NCI-H2107 treated with DMSO at 0.1 percent for 48 hours (cell line): Measurements from ENCODE around the gene NKIRAS1.
"Not testable (repeated sequence)": the region's sequence is repeated elsewhere in the genome, so short reads cannot be mapped to it uniquely, and the experiment has no call there.

ENCODE experiments used
- DNase-seq: peaks from one replicate; lab custom pipeline; 2025; ENCODE audit not compliant: unreplicated experiment; lab: John Stamatoyannopoulos, UW

NKIRAS1 gene

DNA sequence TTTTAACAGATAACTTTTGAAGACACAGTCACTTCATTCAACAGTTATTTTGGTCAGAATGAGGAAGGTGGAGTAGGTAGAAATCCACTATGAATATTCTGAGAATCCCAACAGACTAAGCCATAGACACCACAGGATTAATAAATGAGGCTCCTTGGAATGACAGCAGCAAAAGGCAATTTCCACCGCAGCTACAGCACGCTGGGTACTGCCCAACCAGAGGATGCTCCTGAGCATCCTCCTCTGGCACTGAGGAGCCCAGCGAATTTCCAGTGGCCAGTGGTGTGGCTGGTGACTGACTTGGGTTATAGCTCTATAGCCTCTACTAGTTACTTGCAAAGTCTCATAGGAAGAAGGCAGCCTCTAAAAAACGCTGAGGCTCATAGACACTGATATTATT lies 24.6 kb upstream of the NKIRAS1 start:
- no peak for DNase-seq

DNA sequence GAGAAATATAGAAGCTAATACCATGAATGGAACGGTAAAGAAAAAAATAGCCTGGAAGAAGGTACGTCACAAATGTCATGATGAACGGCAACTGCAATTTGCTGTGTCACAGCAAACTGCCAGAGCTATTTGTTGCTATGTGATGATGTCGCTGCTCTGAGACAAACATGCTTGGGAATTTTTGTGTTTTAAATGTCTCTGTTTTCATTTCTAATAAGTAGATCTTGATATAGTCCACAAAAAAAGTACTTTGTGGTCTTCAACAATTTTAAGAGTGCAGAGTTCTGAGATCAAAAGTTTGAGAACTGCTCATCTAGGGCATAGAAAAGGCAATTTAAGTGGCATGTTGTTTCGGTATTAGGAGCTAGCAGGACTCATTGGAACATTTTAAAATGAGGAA lies 24.0 kb upstream of the NKIRAS1 start:
- no peak for DNase-seq

DNA sequence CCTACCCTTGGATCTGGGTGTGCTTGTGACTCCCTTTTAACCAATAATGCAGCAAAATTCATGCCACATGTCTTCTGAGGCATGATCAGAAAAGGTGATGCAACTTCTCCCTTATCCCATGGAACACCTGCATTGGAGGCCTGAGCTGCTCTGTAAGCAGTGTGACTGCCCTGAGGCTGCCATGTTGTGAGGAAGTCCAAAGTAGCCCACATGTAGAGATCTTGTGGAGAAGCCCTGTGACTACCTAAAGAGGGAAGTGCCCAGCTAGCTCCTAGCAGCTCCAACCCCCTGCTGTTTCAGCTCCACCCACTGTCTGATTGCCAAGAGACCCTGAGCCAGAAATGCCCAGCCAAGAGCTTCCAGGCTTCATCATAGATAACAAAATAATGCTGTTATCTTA lies 21.9 kb upstream of the NKIRAS1 start:
- DNase-seq = no peak

DNA sequence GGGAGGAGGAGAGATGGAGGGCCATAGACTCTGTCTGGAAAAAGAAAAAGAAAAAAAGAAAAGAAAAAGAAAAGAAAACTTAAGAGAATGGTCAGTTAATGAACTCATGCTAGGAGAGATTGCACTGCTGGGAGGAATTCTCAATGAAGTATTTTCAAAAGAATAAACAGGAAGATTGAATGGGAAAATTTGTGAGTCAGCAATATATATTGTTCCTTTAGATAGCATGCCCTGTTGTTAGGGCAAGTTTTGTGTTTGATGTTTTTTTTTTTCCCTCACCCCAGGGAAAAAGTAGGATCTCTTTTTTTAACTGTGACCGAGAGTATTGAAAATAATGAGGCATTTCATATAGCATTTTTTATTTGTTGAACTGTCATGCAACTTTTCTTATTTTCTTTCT lies 20.5 kb upstream of the NKIRAS1 start:
- DNase-seq = no peak

DNA sequence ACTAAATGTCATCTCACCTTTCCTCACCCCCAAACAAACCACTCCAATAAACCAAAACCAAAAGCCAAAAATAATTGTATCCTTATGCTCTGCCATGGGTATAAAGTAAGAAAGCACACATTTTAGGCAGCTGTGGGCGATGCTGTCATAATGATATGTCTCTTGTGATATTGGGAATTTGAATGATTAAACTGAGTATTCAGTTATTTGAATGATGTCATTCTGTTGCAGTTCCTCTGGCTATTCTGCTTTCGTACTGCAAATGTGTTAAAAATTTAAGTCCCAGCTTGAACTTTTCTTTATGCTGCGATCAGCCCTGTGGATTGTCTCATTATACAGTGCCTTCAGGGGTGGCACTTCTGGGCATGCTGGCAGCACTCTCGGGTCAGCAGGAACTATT lies 17.5 kb upstream of the NKIRAS1 start:
- DNase-seq = no peak

DNA sequence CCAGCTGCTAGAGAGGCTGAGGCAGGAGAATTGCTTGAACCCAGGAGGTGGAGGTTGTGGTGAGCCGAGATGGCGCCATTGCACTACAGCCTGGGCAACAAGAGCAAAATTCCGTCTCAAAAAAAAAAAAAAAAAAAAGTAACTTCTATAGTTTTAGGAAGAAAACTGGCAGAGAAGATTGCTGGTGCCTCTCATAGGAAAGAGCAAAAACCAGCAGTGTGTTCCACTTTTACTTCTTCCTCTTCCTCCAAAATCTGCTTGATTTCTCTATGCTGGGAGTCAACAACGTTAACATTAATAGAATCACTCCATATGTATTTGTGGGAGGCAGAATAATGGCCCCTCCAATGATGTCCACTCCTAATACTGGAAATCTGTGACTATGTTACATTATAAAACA lies 15.8 kb upstream of the NKIRAS1 start:
- no peak for DNase-seq

DNA sequence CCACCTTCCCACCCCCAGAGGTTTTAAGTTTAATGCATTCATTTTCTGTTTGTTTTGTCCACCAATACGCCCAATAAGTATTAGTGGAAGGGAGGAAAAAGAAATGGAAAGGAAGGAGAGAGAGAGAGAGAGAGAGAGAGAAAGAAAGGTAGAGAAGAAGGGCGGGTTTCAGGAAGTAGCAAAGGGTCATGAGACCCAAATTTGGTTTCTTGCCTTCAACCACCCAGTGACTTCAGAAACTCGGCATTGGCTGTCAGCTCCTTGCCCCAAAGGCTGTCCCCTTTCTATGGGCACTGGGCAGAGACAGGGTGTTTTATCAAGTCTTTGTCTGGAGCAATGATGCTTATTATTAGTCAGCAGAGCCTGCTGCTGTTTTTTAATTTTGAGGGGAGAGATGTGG lies 14.8 kb upstream of the NKIRAS1 start:
- DNase-seq = no peak

DNA sequence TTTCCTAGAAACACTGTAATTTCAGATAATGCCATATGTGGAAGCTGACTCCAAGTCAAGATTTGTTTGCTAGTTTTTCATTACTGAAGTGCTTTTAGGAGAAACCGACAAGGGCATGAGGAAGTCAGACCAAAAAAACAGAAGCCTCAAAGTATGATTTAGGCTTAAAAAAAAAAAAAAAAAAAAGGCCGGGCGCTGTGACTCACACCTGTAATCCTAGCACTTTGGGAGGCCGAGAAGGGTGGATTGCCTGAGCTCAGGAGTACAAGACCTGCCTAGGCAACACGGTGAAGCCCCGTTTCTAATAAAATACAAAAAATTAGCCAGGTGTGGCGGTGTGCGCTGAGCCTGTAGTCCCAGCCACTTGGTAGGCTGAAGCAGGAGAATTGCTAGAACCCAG lies 11.7 kb upstream of the NKIRAS1 start:
- no peak for DNase-seq

DNA sequence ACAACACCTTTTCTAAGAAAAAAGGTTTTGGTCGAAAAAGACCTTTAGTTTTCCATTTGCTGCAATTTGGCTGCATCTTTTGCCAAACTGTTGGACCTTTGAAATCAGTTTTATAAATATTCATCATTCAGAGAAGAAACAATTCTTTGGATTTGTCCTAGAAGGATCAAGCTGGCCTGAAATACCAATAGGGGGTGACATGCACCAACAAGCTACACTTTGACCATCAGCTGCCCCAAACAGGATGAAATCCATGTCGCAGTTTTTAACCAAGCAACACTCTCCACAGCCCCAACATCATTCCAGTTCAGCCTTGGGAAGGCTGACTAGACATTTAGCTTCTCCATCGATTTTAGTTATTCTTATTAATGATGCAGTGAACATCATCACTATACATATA lies 9.9 kb upstream of the NKIRAS1 start:
- no peak for DNase-seq

DNA sequence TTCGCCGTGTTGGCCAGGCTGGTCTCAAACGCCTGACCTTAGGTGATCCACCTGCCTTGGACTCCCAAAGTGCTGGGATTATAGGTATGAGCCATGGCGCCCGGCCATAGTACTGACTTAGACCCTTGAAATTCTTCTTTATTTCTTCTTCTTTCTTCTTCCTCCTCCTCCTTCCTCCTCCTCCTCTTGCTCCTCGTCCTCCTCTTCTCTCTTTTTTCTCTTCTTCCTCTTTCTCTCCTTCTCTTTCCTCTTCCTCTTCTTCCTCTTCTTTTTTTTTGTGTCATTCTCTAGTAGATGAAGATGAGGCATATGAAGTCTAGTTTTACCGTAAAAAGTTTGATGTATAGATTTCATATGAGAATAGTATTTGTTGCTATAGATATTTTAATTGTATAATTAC lies 9.5 kb upstream of the NKIRAS1 start:
- no peak for DNase-seq

DNA sequence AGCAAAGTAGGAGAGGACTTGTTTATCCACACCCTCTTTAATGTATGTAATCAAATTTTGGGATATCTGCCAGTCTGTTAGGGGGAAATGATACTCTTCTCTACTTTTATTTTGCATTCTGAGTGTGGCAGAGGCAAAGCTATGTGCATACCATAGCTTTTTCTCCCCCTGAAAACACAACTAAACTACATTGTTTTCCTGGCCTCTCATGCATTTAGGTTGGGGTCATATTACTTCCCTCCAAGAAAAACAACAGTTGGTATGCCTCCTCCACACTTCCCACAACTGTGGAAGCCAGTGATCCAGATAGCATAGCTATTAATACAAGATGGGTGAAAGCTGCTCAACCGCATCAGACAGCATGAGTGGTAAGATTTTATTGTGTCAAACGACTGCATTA lies 7.0 kb upstream of the NKIRAS1 start:
- peak; percentile 22 for DNase-seq

DNA sequence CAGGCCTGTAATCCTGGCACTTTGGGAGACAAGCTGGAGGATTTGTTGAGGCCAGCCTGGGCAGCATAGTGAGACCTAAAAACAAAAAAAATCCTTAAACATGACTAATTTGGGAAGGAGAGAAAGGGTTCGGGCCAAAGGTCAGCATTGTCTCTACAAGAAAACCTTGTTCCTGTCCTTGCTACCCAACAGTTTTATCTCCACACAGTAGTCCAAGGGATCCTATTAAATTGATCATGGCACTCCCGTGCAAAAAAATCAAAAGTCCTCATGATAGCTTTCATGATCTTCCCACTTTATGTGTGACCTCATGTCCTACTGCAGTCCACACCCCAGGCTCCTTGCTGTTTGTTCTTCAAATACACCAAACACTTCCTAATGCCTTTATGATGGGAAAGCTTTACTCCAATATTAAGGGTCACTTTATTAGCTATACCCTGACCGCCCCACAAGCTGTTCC lies 4.3 kb upstream of the NKIRAS1 start:
- DNase-seq = no peak

DNA sequence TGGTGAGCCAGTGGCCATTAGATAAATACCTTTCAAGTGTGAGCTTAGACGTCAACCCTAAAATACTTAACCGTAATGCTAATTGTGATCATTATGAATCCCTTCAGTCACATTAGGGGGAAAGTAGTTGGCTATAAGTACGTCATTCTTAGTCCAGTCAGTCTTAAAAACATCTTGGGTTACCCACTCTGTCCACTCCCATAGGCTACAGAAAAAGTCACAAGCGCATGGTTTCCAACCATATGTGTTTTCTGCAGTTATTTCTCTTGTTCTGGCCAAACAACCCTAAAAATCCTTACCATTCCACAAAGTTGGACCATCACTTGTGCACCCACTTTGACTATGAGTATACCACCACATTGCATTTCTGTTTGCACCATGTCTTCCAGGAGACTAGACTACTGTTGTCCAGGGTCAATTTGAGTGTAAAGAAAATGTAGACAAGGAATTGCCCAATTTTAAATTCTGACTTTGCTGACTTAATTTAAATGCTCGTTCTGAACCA lies 3.4 kb upstream of the NKIRAS1 start:
- DNase-seq = no peak

DNA sequence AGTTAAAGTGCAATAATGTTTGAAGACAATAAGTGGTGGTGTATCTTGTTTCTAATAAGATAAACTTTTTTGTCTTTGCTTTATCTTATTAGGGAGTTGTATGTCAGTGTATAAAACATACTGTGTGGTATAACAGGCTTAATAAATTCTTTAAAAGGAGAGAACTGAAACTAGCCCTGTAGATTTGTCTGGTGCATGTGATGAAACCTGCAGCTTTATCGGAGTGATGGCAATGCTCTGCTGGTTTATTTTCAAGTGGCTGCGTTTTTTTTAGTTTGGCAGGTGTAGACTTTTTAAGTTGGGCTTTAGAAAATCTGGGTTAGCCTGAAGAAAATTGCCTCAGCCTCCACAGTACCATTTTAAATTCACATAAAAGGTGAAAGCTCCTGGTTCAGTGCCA lies 2.8 kb upstream of the NKIRAS1 start:
- DNase-seq = no peak

DNA sequence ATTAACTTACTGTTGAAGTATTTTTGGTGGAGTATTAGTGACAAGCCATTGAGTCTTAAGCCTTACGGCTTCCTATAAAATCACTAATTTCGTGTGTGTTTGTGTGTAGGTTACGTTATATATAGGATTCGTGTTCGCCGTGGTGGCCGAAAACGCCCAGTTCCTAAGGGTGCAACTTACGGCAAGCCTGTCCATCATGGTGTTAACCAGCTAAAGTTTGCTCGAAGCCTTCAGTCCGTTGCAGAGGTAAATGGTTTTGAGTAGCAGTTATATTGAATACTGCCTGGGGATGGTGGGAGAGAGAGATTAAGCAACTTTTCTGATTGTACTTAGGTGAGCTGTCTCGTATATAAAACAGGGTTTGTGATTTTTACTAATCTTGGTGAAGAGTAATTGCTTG lies 1.5 kb upstream of the NKIRAS1 start:
- DNase-seq = not testable (repeated sequence)

DNA sequence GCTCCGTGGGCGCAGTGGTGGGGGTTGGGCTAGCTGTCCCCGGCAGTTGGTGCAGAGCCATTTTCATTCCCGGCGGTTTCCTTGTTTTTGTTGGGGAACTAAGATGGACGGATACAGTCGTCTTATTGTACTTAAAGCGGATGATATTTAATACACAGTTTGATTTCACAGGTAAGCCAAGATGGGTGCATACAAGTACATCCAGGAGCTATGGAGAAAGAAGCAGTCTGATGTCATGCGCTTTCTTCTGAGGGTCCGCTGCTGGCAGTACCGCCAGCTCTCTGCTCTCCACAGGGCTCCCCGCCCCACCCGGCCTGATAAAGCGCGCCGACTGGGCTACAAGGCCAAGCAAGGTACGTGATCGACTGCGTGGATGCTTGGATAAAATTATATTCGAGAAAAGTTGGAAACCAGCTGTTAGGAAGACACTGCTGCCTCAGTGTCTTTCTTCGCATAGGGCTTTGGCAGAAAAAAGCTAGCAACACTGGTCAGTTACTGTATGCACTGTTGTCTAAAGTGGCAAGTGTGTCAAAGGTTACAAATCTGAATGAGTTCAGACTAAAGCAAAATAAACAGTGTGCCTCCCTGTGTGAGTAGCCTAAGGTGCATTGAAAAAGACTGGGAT lies 1.0 kb upstream of the NKIRAS1 start:
- DNase-seq = not testable (repeated sequence)

DNA sequence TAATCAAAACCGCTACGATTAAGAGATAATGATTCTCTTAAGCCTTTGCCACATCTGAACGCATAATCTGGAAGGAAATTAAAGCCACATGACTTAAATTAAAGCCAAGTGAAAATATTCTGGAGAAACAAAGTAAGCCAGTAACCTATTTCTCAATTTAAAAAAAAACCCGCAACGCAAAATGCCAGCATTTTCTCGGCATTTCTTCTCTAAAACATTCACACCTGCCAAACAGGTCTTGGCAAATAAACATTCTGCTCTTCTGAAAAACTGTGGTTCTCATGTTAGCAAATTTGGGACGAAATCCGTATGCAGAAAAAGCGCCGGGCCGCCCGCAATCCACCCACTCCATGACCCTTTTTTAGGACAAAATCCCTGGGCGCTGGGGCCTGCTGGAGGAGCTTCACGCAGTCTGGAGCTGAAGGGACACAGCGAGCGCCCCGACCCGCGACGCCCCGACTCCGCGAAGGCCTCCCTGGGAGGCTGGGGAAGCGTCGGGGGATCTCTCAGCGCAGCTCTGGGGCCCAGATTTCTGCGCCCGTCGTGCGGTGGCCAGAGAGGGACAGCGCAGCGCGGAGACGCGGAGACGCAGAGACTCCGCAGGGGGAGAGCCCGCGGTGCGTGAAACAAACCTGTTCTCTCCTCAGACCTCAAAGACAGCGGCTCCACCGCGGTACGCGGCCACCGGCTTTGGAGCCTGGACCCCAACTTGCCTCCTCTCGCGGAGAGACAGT lies 471 bp downstream of the NKIRAS1 start:
- no peak for DNase-seq

DNA sequence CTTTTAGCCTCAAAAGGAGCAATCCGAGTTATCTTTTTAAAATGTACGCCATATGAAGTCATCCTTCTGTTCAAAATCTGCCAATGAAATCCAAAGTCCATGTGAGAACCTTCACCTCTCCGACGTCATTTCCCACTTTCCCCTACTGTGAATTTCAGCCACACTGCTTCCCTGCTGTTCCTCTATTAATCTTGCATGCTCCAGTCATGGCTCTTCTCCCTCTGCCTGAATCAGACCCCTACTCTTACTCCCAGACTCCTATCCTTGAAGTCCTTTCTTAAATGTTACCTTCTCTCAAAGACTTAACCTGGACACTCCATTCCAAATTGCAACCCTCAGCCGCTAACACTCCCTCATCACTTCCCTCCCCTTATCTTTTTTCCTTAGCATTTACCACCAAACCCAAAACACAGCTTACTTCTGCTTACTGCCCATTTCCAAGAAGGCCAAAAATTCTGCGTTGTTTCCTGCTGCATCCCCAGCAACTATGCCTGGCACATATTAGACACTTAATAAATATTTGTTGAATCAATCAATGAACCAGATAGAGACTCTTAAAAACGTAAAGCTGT lies 1.2 kb downstream of the NKIRAS1 start:
- DNase-seq = peak; percentile 5

DNA sequence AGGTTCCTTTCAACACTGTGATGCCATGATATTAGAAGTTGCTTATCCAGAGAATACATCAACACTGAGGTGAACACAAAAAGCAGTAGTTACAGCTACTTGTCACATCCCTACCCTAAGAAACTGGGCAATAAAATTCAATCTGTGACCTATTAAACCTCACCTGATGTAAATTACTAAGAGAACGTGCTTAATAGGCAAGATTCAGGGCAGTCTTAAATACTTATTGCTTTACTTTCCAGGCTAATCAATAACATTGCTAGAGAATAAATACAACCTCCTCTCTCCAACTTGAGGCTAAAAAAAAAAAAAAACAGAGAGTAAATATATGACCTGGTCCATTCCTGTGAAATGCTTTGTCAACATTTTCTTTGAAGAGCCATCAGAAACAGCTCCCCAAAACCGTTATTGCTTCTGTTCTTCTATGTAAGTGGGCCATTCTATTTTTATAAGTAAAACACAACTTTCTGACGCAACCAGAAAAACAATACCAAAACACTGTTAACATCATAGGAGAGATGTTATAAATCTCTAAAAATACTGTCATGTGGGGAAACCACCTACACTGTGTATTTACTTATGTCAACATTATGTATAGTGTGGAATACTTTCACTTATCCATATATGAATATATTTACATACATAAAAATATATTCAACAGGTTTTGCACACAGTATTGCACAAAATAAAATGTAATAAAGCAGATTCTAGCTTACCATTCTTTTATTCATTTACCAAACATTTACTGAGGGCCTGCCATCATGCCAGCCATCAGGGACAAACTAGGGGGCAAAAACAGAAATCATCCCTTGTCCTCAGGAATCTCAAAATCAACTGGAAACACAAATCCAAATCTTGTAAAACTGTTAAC lies 2.7 kb downstream of the NKIRAS1 start:
- DNase-seq = no peak

DNA sequence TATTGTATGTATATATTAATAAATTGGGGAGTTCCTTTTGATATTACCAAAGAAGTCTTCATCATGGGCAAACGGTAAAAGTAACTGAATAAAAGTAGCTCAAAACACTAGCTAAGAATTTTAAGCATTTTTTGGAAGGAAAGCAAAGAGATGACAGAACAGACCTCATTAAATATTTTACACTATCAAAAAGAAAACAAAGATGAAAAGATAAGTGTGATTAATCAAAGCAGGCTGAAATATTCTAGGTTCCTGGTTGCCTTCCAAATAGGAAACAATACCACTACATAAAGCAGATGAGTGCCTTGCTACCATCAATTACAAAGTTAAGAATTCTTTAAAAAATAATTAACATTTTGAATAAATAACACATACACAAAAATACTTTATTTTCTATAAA lies 3.6 kb downstream of the NKIRAS1 start:
- no peak for DNase-seq

DNA sequence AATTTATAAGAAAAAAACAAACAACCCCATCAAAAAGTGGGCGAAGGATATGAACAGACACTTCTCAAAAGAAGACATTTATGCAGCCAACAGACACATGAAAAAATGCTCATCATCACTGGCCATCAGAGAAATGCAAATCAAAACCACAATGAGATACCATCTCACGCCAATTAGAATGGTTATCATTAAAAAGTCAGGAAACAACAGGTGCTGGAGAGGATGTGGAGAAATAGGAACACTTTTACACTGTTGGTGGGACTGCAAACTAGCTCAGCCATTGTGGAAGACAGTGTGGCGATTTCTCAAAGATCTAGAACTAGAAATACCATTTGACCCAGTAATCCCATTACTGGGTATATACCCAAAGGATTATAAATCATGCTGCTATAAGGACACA lies 4.5 kb downstream of the NKIRAS1 start:
- DNase-seq = not testable (repeated sequence)
